Endodermal cell (in vitro differentiated cells): ENCODE results near the gene WDR35. TPM values are rescaled to one million over a fixed set of nuclear protein-coding genes. Genes with fewer than 3 reads are reported as not detected.
A peak's percentile ranks its signal among the peaks of the same experiment; 100 is the strongest.

Source experiments
- DNase-seq: peaks from one replicate; pipeline ENCODE4 v3.0.0-alpha.2; 2017
- H3K27ac ChIP-seq: 2 replicates; pipeline ENCODE4 v1.5.1; 2013; ENCODE audit warnings: mild to moderate bottlenecking, low read depth, low read length, moderate library complexity
- H3K27me3 ChIP-seq: 2 replicates; pipeline ENCODE4 v1.6.1; 2013; ENCODE audit warnings: mild to moderate bottlenecking, low read length, moderate library complexity; ENCODE audit not compliant: insufficient read depth, control insufficient read depth, poor library complexity, severe bottlenecking
- H3K36me3 ChIP-seq: 2 replicates; pipeline ENCODE4 v1.7.0; 2013; ENCODE audit warnings: mild to moderate bottlenecking, low read length, moderate library complexity; ENCODE audit not compliant: control insufficient read depth, insufficient read depth
- H3K4me1 ChIP-seq: one replicate; pipeline ENCODE4 v1.7.0; 2013; ENCODE audit warnings: low read length; ENCODE audit not compliant: control insufficient read depth, insufficient read depth
- H3K4me3 ChIP-seq: 2 replicates; pipeline ENCODE4 v1.5.1; 2013; ENCODE audit warnings: mild to moderate bottlenecking, low read length, moderate library complexity
- H3K9ac ChIP-seq: 2 replicates; pipeline ENCODE4 v1.6.1; 2013; ENCODE audit warnings: mild to moderate bottlenecking, low read length, moderate library complexity; ENCODE audit not compliant: poor library complexity, severe bottlenecking; ENCODE audit errors: extremely low read depth
- H3K9me3 ChIP-seq: 2 replicates; pipeline ENCODE4 v1.6.1; 2013; ENCODE audit warnings: mild to moderate bottlenecking, low read length, moderate library complexity; ENCODE audit not compliant: control insufficient read depth
- H3K27ac Mint-ChIP-seq: 2 replicates; pipeline ENCODE4 v1.8.0; 2020; ENCODE audit warnings: mixed read lengths
- H3K27me3 Mint-ChIP-seq: 2 replicates; pipeline ENCODE4 v1.8.0; 2021; ENCODE audit warnings: mild to moderate bottlenecking, mixed read lengths; ENCODE audit not compliant: insufficient read depth
- H3K36me3 Mint-ChIP-seq: 2 replicates; pipeline ENCODE4 v1.8.0; 2020; ENCODE audit warnings: low read depth, mixed read lengths
- H3K4me1 Mint-ChIP-seq: 2 replicates; pipeline ENCODE4 v1.8.0; 2020; ENCODE audit warnings: mixed read lengths
- H3K4me3 Mint-ChIP-seq: 2 replicates; pipeline ENCODE4 v1.8.0; 2020; ENCODE audit warnings: mild to moderate bottlenecking, moderate library complexity, mixed read lengths
- H3K9me3 Mint-ChIP-seq: 2 replicates; pipeline ENCODE4 v1.8.0; 2020; ENCODE audit warnings: mild to moderate bottlenecking, mixed read lengths
- CTCF ChIP-seq: fragments of 200-600 bp; sonication (generic); conservative IDR thresholded peaks from 2 replicates; pipeline ENCODE4 v1.5.0; 2021; ENCODE audit warnings: antibody characterized with exemption, mild to moderate bottlenecking
- WGBS, 2 experiments: methylation state at CpG; one replicate each; pipeline versions ENCODE4 v1.1.5 to v1.1.7; 2013; ENCODE audit warnings: missing lambda C conversion rate in 2 of 2, mixed read lengths in 1 of 2; ENCODE audit not compliant: insufficient coverage in 1 of 2, insufficient read length in 1 of 2; 5-methylcytosine and 5-hydroxymethylcytosine counted together
- total RNA-seq, 2 donors: library from RNA; stranded (reverse); fragmentation: NEBNext Ultra II Directional in 1 of 2; extraction: Animal tissue kit (Norgen Biotek cat#: 25700) in 1 of 2; gene quantifications; 2 replicates in 1 of 2; 3 replicates in 1 of 2; pipeline ENCODE4 v1.2.1, GENCODE V29; 2021

The WDR35 gene
- total RNA-seq, 2 donors from 2014 or later = 11.3 to 13.5 TPM

GRCh38 chr2:19864381-19864780 lies 125.5 kb downstream of the WDR35 start:
- no peak overlapping the region for H3K4me3 Mint-ChIP-seq
- WGBS, 2 experiments = 83 to 85% methylated on average over 9 to 11 of the region's 11 CpGs

GRCh38 chr2:19863303-19864041 lies 126.4 kb downstream of the WDR35 start:
- Mint-ChIP-seq H3K36me3 (no peaks in the 10 kb centered on the region), H3K27me3 (peaks cover 35% of the 10 kb centered on the region), H3K4me1 (no peaks in the 10 kb centered on the region), H3K9me3 (no peaks in the 10 kb centered on the region), H3K4me3 (peak overlapping the region; percentile 33), H3K27ac (peak overlapping the region; percentile 48)
- Histone ChIP-seq H3K4me1 (no peaks in the 10 kb centered on the region), H3K9me3 (no peaks in the 10 kb centered on the region), H3K36me3 (no peaks in the 10 kb centered on the region), H3K27me3 (peaks cover 19% of the 10 kb centered on the region), H3K4me3 (no peak overlapping the region), H3K9ac (no peak overlapping the region), H3K27ac (no peak overlapping the region)
- WGBS, 2 experiments = 6 to 22% methylated on average over 22 to 33 of the region's 33 CpGs
- TF ChIP-seq CTCF = peak; percentile 97
- peak; percentile 97 for DNase-seq

More at GRCh38 chr2:19864381-19864780, 125.5 kb downstream of the WDR35 start:
- Histone ChIP-seq H3K36me3 (no peaks in the 10 kb centered on the region), H3K9me3 (no peaks in the 10 kb centered on the region), H3K9ac (no peak overlapping the region), H3K4me1 (no peaks in the 10 kb centered on the region), H3K27ac (no peak overlapping the region), H3K27me3 (peaks cover 28% of the 10 kb centered on the region), H3K4me3 (no peak overlapping the region)
- Mint-ChIP-seq H3K36me3 (no peaks in the 10 kb centered on the region), H3K27ac (no peak overlapping the region), H3K27me3 (peaks cover 43% of the 10 kb centered on the region), H3K9me3 (no peaks in the 10 kb centered on the region), H3K4me1 (peaks cover 4% of the 10 kb centered on the region)
- TF ChIP-seq CTCF = no peak
- DNase-seq = no peak

- peaks cover 3% of the 10 kb centered on the region for H3K27me3 ChIP-seq
These were observed 128.1 kb downstream of the WDR35 start for GRCh38 chr2:19861813-19862212.

More at GRCh38 chr2:19861813-19862212, 128.1 kb downstream of the WDR35 start:
- Mint-ChIP-seq H3K27me3 (peaks cover 21% of the 10 kb centered on the region), H3K27ac (no peak overlapping the region), H3K9me3 (no peaks in the 10 kb centered on the region), H3K4me1 (no peaks in the 10 kb centered on the region), H3K4me3 (no peak overlapping the region), H3K36me3 (no peaks in the 10 kb centered on the region)
- no peaks in the 10 kb centered on the region for H3K36me3 ChIP-seq
- no peak overlapping the region for H3K9ac ChIP-seq
- H3K9me3 ChIP-seq = no peaks in the 10 kb centered on the region
- no peak for DNase-seq
- H3K27ac ChIP-seq = no peak overlapping the region
- no peak overlapping the region for H3K4me3 ChIP-seq
- WGBS, 2 experiments = 67 to 86% methylated on average over 1 of the region's 1 CpG
- H3K4me1 ChIP-seq = no peaks in the 10 kb centered on the region
- TF ChIP-seq CTCF = no peak

Other genes starting within 250 kb of the WDR35 start
- 10 to 100 TPM; 10.2 to 13.0 TPM for gene TTC32, start 88.1 kb downstream of the WDR35 start, total RNA-seq
- 10 to 100 TPM; 38.5 to 44.7 TPM for gene MATN3, start 22.6 kb upstream of the WDR35 start, total RNA-seq
- gene LAPTM4A, start 61.5 kb upstream of the WDR35 start, total RNA-seq = 100 to 1,000 TPM; 285 to 291 TPM
- 10 to 100 TPM; 12.7 to 19.2 TPM for gene SDC1, start 235.0 kb upstream of the WDR35 start, total RNA-seq